Measurements from ENCODE around the gene FKBP8.

GRCh38 chr19:18558202-18558555, 14.8 kb upstream of the FKBP8 start:
- no peak for TF ChIP-seq CTCF (IDR thresholded peaks at IDR 0.05)
- no peak for TF ChIP-seq POLR2A (IDR thresholded peaks at IDR 0.05)

All from thyroid gland (tissue), 4 donors.